GM18909 (cell line): ENCODE data around the gene DCC.

ENCODE experiments used
- ATAC-seq: cut with Tn5 transposase; IDR thresholded peaks from one replicate; pipeline ENCODE4 v1.9.1; 2021; ENCODE audit warnings: mild to moderate bottlenecking; ENCODE audit not compliant: unreplicated experiment, poor library complexity

Gene DCC

GRCh38 chr18:53261241-53261640 is 921.2 kb downstream of the DCC start:
- ATAC-seq: no peak

DNA sequence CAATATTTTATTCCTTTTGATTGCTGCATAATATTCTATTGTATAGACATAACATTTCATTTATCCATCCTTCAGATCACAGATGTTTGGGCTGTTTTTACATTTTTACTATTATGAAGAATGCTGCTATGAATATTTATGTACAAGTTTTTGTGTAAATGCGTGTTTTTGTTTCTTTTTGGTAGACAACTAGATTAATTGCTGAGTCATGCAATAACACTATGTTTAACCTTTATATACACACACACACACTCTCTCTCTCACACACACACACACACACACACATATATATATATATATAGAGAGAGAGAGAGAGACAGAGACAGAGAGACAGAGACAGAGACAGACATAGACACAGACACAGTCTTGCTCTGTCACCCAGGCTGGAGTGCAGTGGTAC is 926.9 kb downstream of the DCC start:
- ATAC-seq: no peak

DNA sequence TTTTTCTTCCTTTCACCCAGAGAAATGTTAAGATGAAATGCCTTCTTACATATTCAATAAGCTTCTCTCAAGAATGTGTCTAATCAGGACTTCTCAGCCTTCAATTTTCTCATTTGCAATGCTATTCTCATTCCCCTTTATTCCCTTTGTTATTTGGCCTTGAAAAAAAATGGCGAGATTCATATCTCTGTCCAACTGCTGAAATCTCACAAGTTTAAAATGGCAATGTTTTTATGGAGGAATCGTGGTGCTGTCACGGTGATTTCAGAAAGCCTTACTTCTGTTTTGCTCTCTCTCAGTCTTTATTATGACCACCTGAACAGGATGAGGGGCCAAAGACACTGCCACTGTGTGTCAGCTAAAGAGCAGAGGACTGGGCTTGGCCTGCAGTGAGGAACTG is 928.5 kb downstream of the DCC start:
- ATAC-seq: no peak

DNA sequence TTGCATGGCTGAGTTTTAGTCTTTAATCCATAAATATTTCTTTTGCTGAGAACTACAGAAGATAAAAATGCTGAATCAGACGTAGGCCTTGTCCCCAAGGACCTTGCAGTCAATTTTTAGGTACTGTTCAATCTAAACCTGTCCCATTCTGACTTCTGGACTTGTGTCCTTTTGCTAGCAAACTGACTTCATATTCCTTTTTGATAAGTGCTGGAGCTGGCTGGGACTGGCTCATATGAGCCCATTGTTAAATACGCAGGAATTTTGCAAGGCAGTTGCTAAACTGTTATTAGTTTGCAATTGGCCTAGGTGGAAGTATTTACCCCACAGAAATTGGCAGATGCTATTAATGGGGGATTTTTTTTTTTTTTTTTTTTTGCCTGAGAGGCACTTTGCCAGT is 941.4 kb downstream of the DCC start:
- no peak for ATAC-seq

DNA sequence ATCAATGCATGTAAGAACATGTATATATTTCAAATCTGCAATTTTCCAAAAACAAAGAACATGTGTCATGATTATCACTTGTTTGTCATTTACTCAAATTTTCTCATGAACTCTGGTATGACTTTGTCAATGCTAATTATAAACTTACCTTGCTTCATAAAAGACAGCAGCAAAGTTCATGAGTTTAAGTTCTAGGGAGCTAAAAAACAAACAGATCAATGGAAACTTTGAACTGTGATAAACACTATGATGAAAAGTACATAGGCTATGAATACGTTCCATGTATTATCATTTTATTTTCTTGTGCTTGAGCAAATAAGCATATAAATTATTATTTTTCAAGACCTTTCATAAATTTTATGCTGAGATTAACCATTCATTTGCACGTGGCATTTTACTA is 943.7 kb downstream of the DCC start:
- no peak for ATAC-seq

DNA sequence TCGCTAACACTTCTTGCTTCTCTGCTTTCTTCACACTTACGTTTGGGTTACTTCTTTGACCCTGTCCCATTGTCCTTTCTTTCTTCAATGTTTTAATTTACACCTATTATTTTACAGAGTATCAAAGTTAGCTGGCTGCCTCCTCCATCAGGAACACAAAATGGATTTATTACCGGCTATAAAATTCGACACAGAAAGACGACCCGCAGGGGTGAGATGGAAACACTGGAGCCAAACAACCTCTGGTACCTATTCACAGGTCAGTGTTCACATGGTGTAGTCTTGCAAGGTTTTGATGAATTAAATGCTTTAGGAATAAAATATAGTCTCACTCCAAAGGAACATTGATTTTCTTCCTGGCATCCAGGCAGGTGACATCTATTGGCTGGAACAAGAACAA is 965.5 kb downstream of the DCC start:
- ATAC-seq: no peak

GRCh38 chr18:53319628-53320027 is 979.6 kb downstream of the DCC start:
- no peak for ATAC-seq

DNA sequence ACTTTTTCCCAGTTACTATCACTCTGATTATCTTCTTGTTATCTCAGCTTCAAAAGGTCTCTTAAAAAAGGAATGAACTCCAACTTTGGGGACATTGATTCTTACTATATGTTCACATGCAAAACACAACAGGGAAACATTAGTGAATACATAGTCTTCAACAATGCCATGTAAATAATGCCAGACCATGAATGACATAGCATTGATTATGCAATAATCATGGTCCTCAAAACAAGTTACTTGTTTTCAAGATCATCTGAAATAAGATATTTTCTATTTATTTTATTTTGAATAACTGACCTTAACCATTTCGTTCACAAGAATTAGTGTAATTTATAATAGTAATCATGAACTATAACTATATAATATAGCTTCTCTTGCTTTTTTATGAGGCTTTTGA is 982.2 kb downstream of the DCC start:
- no peak for ATAC-seq

DNA sequence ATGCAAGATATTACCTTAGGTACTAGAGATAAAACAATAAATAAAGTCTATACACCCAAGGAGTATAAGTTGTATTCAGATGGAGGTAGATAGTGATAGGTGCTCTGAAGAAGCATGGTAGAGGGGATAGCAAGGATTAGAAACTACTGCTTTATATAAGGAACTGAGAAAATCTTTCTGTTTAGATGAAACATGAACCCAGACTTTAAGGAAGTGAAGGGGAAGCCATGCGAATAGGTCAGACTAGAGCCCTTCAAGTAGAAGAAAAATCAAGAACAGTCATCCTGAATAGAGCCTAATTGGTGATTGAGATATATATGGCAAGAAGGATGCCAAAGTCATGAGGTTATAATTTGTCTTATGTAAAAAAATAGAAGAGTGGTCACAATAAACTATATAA is 984.4 kb downstream of the DCC start:
- ATAC-seq: no peak

GRCh38 chr18:53360501-53361443 is 1020.8 kb downstream of the DCC start:
- no peak for ATAC-seq

- no peak for ATAC-seq
Observed at GRCh38 chr18:53375621-53376020, 1035.6 kb downstream of the DCC start.

GRCh38 chr18:53380063-53380639 is 1040.2 kb downstream of the DCC start:
- no peak for ATAC-seq

- no peak for ATAC-seq
Observed at GRCh38 chr18:53382870-53383269, 1042.9 kb downstream of the DCC start.

DNA sequence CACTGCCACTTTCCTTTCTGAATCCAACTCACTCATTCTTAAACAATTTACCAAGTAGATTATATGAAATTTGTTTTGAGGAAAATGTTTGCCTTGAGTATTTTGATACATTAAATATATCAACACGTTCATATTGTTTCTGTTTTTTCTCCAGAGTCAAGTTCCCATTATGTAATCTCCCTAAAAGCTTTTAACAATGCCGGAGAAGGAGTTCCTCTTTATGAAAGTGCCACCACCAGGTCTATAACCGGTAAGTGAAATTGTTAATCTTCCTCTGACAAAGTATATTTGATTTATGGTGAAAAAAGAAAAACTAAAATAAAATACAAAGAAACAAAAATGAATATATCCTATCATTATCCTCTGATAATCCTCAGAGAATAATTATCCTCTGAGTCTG is 1045.9 kb downstream of the DCC start:
- ATAC-seq: no peak

DNA sequence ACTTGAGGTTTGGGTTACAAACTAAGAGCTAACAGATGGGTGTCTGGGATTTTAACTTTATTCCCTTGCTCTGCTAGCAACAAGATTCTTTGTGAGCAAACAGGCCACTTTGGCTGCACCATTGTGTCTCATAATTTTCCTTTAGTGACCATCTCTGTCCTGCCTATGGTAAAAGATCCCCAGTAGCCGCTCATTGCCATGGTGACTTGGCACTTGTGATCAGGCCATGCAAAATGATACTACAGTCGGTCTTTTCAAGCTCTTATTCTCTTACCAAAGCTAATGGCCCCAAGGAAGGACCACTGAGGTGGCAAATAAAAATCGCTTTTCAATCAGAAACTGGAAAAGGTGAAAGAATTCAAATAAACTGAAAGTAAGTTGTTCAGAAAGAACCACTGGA is 1047.6 kb downstream of the DCC start:
- ATAC-seq: no peak

DNA sequence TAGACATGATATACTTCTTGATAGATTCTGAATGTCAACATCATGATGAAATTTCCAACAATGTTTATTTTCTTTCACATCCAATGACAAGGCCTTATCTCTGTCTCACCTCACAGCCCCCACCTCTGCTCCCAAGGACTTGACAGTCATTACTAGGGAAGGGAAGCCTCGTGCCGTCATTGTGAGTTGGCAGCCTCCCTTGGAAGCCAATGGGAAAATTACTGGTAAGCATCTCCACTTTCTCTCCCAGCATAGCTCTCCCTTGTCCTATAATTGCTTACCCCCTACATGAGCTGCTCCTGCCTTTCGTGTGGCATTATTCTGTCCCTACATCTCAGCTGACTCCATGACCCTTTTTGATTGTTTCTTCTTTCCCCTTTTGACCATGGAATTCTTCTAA is 1062.7 kb downstream of the DCC start:
- ATAC-seq: no peak

DNA sequence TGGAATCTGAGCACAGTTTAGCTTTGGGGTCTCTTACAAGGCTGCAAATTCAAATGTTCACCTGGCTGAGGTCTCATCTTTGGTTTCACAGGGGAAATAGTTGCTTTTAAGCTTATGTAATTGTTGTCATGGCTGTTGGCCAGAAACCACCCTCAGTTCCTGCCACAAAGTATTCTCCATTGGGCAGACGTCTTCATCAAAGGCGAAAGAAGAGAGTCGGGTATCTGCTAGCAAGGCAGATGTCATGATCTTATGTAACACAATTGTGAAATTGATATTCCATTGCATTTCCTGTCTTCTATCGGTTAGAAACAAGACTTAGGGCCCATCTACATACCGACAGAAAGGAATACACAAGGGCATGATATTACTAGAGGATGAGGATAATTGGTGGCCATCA is 1068.3 kb downstream of the DCC start:
- ATAC-seq: no peak

DNA sequence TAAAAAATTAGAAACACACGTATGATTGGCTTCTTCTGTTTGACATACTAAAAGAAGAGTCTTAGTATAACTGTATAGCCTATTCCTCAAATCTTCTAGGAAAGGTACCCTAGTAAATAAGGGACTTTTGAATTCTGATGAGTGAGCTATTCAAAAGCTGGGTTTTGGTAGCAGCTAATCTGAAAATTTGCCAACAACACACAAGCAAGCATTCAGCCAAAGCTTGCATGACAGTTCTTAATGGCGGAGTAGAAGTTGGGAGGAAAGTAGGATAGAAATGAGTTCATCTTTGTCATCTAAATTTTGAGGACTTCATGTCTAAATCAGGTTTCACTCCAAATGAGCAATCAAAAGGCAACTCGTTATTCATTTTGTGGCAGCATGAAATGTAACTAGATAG is 1071.5 kb downstream of the DCC start:
- no peak for ATAC-seq

- ATAC-seq: no peak
Observed at GRCh38 chr18:53417003-53417402, 1077.0 kb downstream of the DCC start.

DNA sequence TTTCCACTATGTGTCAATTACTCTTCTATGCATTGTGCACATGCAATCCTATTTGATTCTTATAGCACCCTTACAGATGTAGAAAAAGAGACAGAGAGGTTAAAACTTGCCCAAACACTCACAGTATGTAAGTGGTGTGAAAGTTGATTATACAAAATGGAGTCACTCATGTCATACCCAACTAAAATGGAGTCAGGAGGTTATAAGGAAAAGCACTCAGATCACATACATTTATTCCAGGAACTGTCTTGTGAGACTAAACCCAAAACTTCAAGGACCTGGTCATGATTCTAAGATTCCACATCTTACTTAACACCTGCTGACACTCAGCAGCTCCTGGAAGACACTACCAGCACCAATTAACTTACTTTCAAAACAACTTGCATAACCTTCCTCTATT is 1081.9 kb downstream of the DCC start:
- ATAC-seq: no peak

GRCh38 chr18:53422896-53423295 is 1082.9 kb downstream of the DCC start:
- ATAC-seq: no peak

DNA sequence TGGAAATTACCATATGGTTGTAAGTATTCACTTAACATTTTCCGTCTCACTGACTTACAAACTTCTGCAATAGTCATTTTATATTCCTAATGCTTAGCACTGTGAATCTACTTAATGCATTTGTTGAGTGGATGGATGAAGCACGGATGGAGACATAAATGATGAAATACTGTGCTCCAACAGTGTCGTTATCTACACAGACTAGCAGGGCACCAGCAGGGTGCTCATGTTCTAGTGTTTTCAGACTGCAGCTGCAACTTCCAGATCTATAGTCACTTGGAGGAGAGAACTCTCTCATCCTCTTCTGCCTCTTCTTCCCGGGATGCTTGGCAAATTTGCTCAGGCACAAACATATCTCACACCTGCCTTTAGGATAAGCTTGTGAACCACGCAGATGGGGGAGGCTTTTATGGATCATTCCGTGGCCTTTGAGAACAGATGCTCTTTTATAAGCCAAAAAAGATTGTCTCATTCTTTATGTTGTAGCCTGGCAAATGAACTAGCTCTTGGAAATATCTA is 1086.7 kb downstream of the DCC start:
- no peak for ATAC-seq
